GM12872 (cell line): ENCODE measurements around the gene IFNGR1.

Source experiments
- CTCF ChIP-seq: IDR thresholded peaks from 3 replicates; pipeline ENCODE4 v1.5.1; 2011; ENCODE audit warnings: low read depth, mild to moderate bottlenecking, low read length, moderate library complexity; ENCODE audit not compliant: insufficient read depth

Gene IFNGR1

GRCh38 chr6:137260217-137260616, 41.0 kb upstream of the IFNGR1 start:
- no peak for TF ChIP-seq CTCF

- no peak for TF ChIP-seq CTCF
These were observed 40.2 kb upstream of the IFNGR1 start for GRCh38 chr6:137259349-137259748.

- no peak for TF ChIP-seq CTCF
These were observed 39.0 kb upstream of the IFNGR1 start for GRCh38 chr6:137258170-137258569.

- no peak for TF ChIP-seq CTCF
These were observed 37.3 kb upstream of the IFNGR1 start for GRCh38 chr6:137256350-137257103.

GRCh38 chr6:137254966-137255365, 35.8 kb upstream of the IFNGR1 start:
- TF ChIP-seq CTCF = no peak

GRCh38 chr6:137248702-137249101, 29.5 kb upstream of the IFNGR1 start:
- TF ChIP-seq CTCF = no peak

GRCh38 chr6:137247724-137248123, 28.5 kb upstream of the IFNGR1 start:
- TF ChIP-seq CTCF = no peak
